Activated CD4-positive, CD25-positive, alpha-beta regulatory T cell (primary cell): ENCODE data around the gene POLR2J.
"Not testable (repeated sequence)": the region's sequence is repeated elsewhere in the genome, so short reads cannot be mapped to it uniquely, and the experiment has no call there.

Experiments used
- DNase-seq, 4 experiments: peaks; one replicate each; lab custom pipeline; 2025; lab: John Stamatoyannopoulos, UW

POLR2J gene

GRCh38 chr7:102494473-102495149 is 15.9 kb upstream of the POLR2J start:
- not testable (repeated sequence) for DNase-seq

GRCh38 chr7:102494026-102494425 is 15.3 kb upstream of the POLR2J start:
- not testable (repeated sequence) for DNase-seq

- not testable (repeated sequence) for DNase-seq
Measured at GRCh38 chr7:102493220-102493935, 14.7 kb upstream of the POLR2J start.

GRCh38 chr7:102490529-102491075 is 11.9 kb upstream of the POLR2J start:
- DNase-seq: not testable (repeated sequence)

GRCh38 chr7:102484317-102484716 is 5.6 kb upstream of the POLR2J start:
- DNase-seq: not testable (repeated sequence)

- DNase-seq: not testable (repeated sequence)
Measured at GRCh38 chr7:102481962-102482361, 3.2 kb upstream of the POLR2J start.

- DNase-seq: not testable (repeated sequence)
Measured at GRCh38 chr7:102479982-102480637, 1.4 kb upstream of the POLR2J start.

- not testable (repeated sequence) for DNase-seq
Measured at GRCh38 chr7:102479209-102479584, 475 bp upstream of the POLR2J start.

- not testable (repeated sequence) for DNase-seq
Measured at GRCh38 chr7:102474736-102475435, 3.8 kb downstream of the POLR2J start.

- DNase-seq: not testable (repeated sequence)
Measured at GRCh38 chr7:102474116-102474515, 4.6 kb downstream of the POLR2J start.

GRCh38 chr7:102473271-102473991 is 5.3 kb downstream of the POLR2J start:
- DNase-seq: no peak

GRCh38 chr7:102472126-102473041 is 6.3 kb downstream of the POLR2J start:
- no peak for DNase-seq

- DNase-seq: no peak
Measured at GRCh38 chr7:102471791-102472125, 7.0 kb downstream of the POLR2J start.

GRCh38 chr7:102469972-102470825 is 8.5 kb downstream of the POLR2J start:
- DNase-seq: no peak

GRCh38 chr7:102469351-102469971 is 9.3 kb downstream of the POLR2J start:
- no peak for DNase-seq

- no peak for DNase-seq
Measured at GRCh38 chr7:102468478-102469350, 10.0 kb downstream of the POLR2J start.

- no peak for DNase-seq
Measured at GRCh38 chr7:102467581-102468477, 10.9 kb downstream of the POLR2J start.
